ENCODE data around the gene GHR.
"Not testable (repeated sequence)": the region's sequence is repeated elsewhere in the genome, so short reads cannot be mapped to it uniquely, and the experiment has no call there.

Gene GHR

DNA sequence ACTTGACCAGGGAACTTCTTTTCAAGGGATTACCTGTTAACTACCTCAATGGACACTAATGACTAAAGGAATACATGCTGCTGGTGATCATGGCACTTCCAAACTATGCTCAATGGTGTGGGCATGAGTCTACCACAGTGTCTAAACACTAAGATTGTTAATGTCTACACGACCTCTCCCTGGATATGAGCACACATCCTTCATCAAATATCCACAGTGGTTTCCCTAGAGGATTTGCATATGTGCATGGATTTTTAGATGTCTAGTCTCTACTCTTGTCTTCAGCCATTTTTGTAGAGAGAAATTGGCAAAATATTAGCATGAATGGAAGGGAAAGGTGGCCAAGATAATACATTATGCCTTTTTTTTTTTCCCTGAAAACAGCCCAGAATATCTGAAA, 220.1 kb downstream of the GHR start:
- DNase-seq (ENCODE audit: low read depth, low spot score) = no peak

DNA sequence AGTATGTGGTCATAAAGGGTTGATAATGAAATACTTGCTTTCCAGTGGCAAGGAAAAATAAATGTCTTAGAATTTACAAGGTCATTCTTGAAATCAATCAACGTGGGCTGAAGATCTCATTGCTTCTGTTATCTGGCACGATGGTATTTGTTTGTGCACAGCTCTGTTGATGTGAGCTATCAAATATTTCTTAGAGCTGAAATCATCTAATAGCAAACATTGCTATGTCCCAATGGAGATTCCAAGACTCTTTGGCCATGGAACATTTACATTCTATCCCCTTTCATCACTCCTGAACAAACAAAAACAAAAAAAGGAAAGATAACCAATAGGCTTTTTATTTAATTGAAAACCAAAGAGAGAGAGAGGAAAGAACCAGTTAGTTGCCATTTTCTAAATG, 221.9 kb downstream of the GHR start:
- no peak for DNase-seq (ENCODE audit: low read depth, low spot score)

DNA sequence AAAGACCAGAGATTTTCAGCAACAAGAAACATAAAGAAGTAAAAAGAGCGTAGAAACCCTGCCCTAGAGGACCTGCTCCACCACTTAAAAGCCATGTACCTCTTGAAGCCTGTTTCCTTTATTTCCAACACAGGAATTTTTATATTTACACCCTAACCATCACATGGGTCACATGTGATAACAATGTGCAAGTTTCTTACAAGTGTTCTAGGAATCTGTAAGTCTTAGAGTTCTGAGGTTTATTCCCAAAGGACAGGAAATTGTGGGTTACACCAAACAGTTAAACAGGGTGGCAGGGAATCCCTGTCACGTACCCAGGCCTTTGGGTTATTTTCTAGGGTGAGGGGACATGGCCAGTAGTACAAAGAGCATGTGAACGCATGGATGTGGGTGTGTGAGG, 224.8 kb downstream of the GHR start:
- DNase-seq (ENCODE audit: low read depth, low spot score) = no peak

DNA sequence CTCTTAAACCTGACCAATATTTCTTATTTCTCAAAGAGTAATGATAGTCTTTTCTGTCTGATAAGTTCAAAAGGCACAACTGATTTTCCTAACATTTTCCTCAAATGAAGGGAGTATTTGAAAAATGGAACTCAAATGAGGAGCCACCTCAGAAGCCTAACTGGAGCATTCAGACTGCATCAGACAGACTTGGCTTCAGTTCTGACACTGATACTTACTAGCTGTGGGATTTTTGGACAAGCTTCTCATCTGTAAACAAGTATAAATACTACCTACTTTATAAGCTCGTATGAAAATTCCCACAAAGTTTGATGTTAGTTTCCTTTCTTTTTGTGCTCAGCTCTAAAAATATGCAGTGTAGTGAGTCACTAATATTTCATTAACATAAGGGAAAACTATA, 225.7 kb downstream of the GHR start:
- DNase-seq (ENCODE audit: low read depth, low spot score) = no peak

DNA sequence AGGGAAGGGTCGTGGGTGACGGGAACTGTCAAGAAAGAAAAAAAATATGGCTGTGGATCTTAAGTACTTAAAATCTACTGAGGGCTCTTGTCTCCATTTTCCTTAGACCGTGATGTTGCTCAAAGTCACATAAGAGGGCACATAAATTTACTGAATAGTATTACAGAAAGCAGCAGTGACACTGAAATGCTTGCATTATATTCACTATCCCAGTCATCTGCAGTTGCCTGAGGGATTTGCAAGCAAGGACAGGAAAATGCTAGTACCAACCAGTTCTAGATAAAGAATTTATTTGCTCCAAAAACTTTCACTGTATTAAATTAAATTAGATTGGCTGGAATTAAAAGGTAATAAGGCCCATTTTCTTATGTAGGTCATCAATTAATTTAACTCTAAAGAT, 226.8 kb downstream of the GHR start:
- DNase-seq (ENCODE audit: low read depth, low spot score) = no peak

DNA sequence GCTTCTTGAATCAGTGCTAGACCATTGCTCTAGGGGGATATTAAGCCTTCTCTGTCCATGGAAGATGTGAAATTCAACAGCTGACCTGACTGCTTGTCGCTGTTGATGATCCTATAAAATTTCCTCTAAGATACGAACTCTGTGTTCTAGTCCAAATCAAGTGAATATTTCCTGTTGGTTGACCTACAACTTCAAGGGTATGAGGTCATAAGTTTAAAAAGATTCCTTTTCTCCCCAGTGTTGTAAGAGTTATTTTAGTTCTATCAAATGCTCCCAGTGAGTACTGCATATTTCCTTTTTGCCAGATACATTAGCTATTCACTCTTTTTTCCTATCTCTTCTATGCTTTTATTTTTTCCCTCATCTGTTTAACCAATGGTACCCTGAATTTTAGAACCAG, 230.5 kb downstream of the GHR start:
- no peak for DNase-seq (ENCODE audit: low read depth, low spot score)

DNA sequence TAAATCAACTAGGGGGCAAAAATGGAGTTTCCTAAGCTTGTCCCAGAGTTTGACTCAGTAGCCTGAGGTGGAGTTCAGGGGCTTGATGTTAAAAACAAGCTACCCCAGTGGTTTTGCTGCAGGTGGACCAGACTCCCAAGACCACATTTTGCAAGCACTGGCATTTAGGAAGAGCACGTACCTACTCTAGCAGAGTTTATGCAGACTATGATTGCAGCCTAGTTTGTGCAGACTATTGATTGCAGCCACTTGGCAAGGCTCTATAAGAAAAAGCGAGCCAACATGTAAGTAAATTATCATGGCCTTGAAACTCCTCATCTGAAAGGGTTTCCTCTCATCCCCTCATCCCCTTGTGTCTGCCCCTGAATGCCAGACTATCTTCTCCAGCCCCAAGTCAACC, 231.4 kb downstream of the GHR start:
- no peak for DNase-seq (ENCODE audit: low read depth, low spot score)

DNA sequence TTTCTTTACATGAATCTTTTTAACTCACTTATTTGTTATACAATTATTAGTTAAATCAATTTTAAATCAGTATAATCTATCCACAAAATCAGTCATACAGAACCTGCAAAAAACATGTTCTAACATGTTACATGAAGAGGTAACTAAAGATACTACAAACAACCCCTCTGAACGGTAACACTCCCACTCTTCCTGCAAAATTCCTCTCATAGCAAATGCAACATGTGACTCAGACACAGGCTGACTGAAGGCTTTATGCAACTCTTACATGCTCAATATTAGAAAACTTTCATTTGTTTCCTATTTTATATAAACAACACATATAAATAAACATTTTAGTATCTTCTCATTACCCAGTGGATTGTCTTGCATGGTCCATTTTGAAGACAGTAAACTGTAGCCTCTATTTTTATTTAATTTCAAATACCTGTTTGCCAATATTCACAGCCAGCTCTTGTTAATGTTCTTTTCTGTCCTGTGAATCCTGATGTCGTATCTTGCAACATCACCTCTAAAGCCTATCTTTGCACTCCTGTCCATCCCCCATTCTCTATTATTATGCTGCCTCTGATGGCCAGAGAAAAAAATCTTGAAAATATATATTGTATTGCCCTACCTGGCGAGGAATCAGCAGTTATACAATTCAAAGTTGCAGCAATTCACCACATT, 232.9 kb downstream of the GHR start:
- no peak for DNase-seq (ENCODE audit: low read depth, low spot score)

DNA sequence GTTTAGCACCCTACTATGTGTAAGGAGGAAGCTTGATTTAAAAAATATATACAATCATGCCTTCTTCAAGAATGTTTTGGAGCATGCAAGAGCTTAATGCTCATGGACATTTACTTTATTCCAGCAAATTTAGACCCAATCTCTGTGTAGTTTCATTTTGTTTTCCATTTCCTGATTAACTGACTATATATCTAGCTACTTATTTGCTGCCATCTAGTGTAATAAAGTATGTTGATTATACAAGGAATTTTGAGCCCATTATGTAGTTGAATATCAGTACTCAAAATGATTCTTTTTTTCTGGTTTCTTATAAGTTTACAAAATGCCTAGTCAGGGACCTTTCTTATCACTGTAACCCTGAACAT, 233.4 kb downstream of the GHR start:
- DNase-seq (ENCODE audit: low read depth, low spot score) = no peak

DNA sequence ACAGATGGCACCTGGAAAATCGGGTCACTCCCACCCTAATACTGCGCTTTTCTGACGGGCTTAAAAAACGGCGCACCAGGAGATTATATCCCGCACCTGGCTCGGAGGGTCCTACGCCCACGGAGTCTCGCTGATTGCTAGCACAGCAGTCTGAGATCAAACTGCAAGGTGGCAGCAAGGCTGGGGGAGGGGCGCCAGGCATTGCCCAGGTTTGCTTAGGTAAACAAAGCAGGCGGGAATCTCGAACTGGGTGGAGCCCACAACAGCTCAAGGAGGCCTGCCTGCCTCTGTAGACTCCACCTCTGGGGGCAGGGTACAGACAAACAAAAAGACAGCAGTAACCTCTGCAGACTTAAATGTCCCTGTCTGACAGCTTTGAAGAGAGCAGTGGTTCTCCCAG, 236.6 kb downstream of the GHR start:
- DNase-seq (ENCODE audit: low read depth, low spot score) = not testable (repeated sequence)

DNA sequence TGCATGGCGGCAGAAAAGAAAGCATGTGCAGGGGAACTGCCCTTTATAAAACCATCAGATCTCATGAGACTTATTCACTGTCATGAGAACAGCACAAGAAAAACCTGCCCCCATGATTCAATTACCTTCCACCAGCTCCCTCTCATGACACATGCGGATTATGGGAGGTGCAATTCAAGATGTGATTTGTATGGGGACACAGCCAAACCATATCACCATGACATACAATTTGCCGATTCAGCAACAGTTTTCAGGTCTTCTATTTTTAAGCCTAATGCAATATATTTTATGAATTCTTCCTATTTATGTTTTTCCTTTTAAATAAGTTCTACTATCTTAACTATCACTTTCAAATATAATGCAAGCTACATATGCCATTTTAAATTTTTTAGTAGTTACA, 242.6 kb downstream of the GHR start:
- no peak for DNase-seq (ENCODE audit: low read depth, low spot score)

DNA sequence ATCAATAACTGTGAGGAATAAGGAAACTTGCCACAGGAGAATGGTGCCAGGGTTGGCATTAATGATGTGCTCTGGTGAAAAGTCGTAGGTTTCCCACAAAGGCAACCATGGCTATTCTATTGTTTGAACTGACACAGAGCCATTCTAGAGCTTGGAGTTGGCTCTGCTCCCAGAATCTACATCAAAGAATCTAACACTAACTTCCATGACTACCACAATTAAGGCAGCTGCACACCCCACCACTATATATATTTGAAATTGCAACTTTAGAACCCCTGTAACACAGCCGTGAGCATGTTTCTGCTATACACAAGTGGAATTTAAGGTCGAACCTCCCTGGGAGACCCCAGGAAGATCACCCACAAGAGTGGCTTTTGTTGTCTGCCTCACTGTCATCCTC, 243.6 kb downstream of the GHR start:
- DNase-seq (ENCODE audit: low read depth, low spot score) = no peak

DNA sequence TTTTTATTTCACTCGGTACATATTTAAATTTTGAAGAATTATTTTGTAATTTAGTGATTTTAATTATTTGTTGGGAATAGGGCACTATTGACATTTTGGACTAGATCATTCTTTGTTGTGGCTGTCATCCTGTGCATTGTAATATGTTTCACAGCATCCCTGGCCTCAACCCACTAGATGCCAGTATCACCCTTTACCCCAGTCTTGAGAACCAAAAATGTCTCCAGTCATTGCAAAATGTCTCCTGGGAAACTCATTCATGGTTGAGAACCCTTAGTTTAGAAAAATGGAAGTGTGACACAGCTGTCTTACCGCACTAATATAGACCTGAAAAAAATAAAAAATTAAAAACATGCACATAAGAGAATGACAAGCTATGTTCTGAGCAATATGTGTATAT, 245.0 kb downstream of the GHR start:
- DNase-seq (ENCODE audit: low read depth, low spot score) = no peak

DNA sequence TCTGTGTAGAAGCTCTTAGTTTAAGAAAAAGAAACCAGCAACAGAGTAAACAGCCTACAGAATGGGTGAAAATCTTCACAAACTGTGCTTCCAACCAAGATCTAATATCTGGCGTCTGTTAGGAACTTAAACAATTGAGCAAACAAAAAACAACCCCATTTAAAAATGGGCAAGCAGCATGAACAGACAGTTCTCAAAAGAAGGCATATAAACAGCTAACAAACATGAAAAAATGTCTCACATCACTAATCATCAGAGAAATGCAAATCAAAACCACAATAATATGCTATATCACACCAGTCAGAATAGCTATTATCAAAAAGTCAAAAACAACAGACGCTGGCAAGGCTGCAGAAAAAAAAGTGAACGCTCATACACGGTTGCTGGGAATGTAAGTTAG, 249.7 kb downstream of the GHR start:
- DNase-seq (ENCODE audit: low read depth, low spot score) = no peak

DNA sequence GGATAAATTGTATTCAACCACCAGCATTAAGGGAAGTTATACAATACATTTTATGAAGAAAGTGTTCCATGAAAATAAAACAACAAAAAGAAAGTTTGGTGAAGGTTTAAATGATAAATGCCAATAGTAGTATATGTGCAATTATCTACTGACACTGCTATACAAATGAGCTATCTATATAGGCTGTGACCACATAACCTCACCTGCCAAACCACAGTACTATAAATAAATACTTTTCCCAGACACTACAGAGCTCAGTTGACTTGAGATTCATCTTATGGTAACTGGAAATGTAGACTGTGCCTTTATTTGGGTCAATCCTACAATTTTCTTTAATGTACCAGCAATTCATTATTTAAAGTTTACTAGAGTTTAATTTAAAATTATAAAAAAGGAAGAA, 252.4 kb downstream of the GHR start:
- no peak for DNase-seq (ENCODE audit: low read depth, low spot score)

DNA sequence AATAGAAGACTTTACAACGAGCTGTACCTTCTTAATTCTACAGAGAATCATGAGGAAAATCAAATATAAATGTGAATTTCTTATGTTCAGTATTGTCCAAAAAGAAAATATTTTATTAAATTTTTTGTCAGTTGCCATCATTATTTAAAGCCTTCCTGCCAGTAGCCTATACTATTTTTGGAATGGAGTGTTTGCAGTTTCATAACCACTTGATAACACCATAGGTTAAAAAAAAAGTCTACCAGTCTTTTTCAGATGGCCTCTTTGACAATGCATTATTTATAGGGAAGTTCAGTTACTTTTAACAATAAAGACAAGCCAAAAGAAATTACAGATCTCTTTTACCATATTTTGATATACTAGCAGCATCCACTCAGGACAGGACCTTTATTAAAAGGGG, 253.1 kb downstream of the GHR start:
- no peak for DNase-seq (ENCODE audit: low read depth, low spot score)

DNA sequence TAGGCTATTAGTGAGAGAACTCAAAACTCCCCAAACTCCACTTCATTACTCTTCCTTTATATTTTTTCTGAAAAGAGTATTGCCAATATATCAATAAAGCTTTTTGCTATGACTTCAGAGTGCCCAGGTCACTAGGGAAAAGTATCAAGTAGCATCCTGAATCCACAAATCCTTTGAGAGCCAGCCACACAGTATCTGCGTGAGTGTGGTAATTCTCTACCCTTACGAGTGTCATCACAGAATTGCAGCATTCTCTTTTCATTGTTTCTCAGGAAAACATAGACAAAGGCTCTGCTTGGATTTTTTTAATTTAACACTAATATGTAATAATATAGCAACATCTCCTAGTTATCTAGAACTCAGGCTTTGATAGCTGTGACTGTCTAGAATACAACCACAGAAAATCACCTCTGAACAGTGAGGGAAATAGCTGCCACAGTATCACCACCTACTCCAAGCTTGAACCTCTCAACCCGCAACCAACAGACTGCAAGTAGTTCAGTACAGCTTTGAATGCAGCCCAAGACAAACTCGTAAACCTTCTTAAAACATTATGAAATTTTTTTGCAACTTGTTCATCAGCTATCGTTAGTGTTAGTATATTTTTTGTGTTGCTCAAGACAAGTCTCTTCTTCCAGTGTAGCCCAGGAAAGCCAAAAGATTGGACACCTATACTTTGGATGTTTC, 254.1 kb downstream of the GHR start:
- DNase-seq (ENCODE audit: low read depth, low spot score) = no peak

DNA sequence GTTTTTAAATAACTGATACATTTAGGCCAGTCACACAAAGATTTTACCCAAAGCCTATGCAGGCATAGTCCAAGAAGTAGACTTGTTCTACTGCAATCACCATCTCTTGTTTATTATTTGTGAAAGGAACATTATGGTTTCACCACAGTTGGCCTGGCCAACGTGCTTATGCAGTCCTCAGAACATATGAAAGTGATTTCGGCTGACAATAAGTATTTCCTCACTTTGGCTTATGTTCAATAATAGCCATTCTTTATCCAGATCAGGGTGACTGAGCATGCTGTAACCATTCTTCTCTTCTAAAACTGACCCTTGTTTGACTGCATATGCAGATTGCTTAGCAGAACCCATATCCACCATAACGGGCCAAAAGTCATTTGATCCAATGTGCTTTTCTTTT, 256.8 kb downstream of the GHR start:
- DNase-seq (ENCODE audit: low read depth, low spot score) = no peak

DNA sequence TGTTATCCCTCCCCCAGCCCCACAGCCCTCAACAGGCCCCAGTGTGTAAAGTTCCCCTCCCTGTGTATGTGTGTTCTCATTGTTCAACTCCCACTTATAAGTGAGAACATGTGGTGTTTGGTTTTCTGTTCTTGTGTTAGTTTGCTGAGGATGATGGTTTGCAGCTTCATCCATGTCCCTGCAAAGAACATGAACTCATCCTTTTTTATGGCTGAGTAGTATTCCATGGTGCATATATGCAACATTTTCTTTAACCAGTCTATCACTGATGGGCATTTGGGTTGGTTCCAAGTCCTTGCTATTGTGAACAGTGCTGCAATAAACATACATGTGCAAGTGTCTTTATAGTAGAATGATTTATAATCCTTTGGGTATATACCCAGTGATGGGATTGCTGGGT, 261.8 kb downstream of the GHR start:
- DNase-seq (ENCODE audit: low read depth, low spot score) = not testable (repeated sequence)

DNA sequence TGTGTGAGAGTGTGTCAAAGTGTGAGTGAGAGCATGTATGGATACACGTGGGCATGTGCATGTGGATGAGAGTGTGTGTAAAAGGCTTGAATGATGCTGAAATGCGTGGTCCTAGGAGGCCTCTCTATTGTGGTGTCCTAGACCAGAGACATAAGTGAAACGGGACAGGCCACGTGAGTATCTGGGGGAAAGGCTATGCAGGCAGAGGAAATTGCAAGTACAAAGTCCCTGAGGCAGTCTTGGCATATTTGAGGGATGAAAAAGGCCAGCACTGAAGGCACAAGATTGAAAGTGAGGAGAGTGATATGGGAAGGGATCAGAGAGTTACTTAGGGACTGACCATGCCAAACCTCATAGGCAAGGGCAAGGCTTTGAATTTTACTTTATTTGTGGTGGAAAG, 266.2 kb downstream of the GHR start:
- DNase-seq (ENCODE audit: low read depth, low spot score) = no peak

DNA sequence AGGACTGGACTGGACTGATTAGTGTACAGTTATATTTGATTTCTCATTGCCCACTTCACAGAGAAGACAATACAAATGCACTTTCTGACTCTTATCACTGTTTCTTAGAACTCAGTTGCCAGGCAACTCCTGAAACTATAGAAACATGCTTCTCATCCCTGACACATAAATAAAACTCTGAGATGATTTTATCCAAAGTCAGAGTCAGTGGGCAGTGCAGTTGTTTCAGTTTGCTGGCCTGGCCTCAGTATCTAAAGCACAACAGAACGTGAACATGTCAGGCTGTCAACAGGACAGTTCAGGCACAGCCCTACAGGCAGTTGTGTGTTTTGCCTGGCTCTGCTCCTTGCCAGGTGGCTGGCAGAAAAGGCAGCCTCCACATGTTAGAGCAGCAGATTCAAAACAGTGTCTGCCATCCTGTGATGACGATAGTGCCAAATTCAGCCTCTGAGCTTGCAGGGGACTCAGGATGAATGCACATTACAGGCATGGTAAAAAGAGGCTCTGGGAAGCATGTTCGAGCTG, 268.2 kb downstream of the GHR start:
- no peak for DNase-seq (ENCODE audit: low read depth, low spot score)

DNA sequence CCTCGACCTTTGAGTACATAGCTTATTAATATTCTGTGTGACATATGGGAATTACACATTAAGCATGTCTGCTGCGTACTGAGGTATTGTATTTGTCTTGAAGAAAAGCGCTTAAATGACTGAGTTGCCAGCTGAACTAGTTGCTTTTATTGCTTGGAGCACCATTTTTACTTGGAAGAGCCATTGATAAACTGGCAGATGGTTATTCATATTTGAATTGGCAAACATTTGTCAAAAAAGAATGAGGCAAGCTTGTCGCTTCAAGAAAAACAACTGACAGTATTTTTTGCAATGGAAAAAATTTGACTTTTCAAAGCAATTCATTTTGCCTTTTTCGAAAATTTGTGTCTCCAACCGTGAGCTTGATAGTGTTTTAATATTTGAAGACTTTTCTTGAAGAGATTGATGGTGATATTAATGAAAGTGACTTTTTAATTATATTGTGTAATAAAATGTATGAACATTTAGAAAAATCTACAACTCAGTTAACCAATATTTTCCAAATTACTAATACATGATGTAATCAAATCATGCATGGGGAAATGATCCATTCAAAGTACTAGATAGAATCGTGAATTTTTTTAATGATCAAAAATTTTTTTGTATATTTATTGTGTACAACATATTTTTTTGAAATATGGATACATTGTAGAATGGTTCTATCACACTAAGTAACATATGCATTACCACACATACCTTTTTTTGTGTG, 278.3 kb downstream of the GHR start:
- no peak for DNase-seq (ENCODE audit: low read depth, low spot score)

DNA sequence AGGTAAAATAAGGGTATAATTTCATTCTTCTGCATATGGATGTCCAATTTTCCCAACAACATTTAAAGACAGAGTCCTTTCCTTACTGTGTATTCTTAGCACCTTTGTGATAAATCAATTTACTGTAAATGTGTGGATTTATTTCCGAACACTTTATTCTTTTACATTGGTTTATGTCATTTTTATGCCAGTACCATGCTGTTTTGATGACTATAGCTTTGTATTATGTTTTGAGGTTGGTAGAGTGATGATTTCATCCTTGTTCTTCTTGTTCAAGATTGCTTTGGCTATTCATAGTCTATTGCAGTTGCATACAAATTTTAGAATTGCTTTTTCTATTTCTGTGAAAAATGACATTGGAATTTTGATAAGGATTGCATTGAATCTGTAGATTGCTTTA, 280.0 kb downstream of the GHR start:
- DNase-seq (ENCODE audit: low read depth, low spot score) = no peak
